ENCODE measurements around the gene SH2D5.

Gene SH2D5

GRCh38 chr1:20732588-20733359 lies at the start of gene SH2D5:
TSS of gene SH2D5 (minus strand) at chr1:20732703. CDS start at chr1:20728044, 4,659 bp downstream.
- DNase-seq (ENCODE audit: low read depth, low spot score), result peak; percentile 59

GRCh38 chr1:20775700-20776099 lies 43.2 kb upstream of the SH2D5 start:
- DNase-seq (ENCODE audit: low read depth, low spot score), result no peak

- DNase-seq (ENCODE audit: low read depth, low spot score), result no peak
These were observed 39.3 kb upstream of the SH2D5 start for GRCh38 chr1:20771780-20772179.

- no peak for DNase-seq (ENCODE audit: low read depth, low spot score)
These were observed 38.0 kb upstream of the SH2D5 start for GRCh38 chr1:20770314-20771087.

- no peak for DNase-seq (ENCODE audit: low read depth, low spot score)
These were observed 34.8 kb upstream of the SH2D5 start for GRCh38 chr1:20767271-20767670.

- no peak for DNase-seq (ENCODE audit: low read depth, low spot score)
These were observed 30.9 kb upstream of the SH2D5 start for GRCh38 chr1:20763417-20763816.

- DNase-seq (ENCODE audit: low read depth, low spot score), result no peak
These were observed 27.8 kb upstream of the SH2D5 start for GRCh38 chr1:20760322-20760721.

- no peak for DNase-seq (ENCODE audit: low read depth, low spot score)
These were observed 21.1 kb upstream of the SH2D5 start for GRCh38 chr1:20753589-20753988.

- no peak for DNase-seq (ENCODE audit: low read depth, low spot score)
These were observed 19.0 kb upstream of the SH2D5 start for GRCh38 chr1:20751462-20751990.

- DNase-seq (ENCODE audit: low read depth, low spot score), result no peak
These were observed 10.2 kb upstream of the SH2D5 start for GRCh38 chr1:20742671-20743070.

- no peak for DNase-seq (ENCODE audit: low read depth, low spot score)
These were observed 8.3 kb upstream of the SH2D5 start for GRCh38 chr1:20740781-20741180.

- DNase-seq (ENCODE audit: low read depth, low spot score), result no peak
These were observed 6.7 kb upstream of the SH2D5 start for GRCh38 chr1:20739225-20739624.

- no peak for DNase-seq (ENCODE audit: low read depth, low spot score)
These were observed 3.1 kb upstream of the SH2D5 start for GRCh38 chr1:20735581-20736111.

- no peak for DNase-seq (ENCODE audit: low read depth, low spot score)
These were observed 965 bp upstream of the SH2D5 start for GRCh38 chr1:20733360-20733975.

GRCh38 chr1:20732071-20732587 lies 374 bp downstream of the SH2D5 start:
- DNase-seq (ENCODE audit: low read depth, low spot score), result peak; percentile 41

GRCh38 chr1:20731057-20731991 lies 1.2 kb downstream of the SH2D5 start:
- no peak for DNase-seq (ENCODE audit: low read depth, low spot score)

- DNase-seq (ENCODE audit: low read depth, low spot score), result no peak
These were observed 1.8 kb downstream of the SH2D5 start for GRCh38 chr1:20730690-20731056.

GRCh38 chr1:20729990-20730689 lies 2.4 kb downstream of the SH2D5 start:
- DNase-seq (ENCODE audit: low read depth, low spot score), result no peak

GRCh38 chr1:20729155-20729931 lies 3.2 kb downstream of the SH2D5 start:
- no peak for DNase-seq (ENCODE audit: low read depth, low spot score)
